ENCODE data around the gene FNTB.

FNTB gene

DNA sequence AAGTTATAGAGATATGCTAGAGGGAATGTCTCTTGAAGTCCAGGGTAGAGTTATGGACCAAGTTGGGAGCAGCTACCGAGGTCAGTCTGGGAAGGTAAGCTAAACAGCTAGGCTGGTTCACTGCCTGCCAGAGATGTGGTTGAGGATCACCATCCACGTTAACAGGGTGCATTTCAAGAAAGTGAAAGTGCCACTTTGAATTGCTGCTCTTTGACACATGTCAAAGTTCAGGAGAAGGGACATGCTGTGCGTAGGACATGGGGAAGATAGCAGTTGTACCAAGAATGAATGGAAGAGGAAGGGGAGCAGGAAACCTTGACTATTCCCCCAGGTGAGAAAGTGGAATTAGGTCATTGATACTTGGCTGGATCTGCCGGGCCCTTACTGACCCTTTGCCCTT, 66.1 kb downstream of the FNTB start:
- DNase-seq (ENCODE audit: low read depth in 2 of 2): no peak

DNA sequence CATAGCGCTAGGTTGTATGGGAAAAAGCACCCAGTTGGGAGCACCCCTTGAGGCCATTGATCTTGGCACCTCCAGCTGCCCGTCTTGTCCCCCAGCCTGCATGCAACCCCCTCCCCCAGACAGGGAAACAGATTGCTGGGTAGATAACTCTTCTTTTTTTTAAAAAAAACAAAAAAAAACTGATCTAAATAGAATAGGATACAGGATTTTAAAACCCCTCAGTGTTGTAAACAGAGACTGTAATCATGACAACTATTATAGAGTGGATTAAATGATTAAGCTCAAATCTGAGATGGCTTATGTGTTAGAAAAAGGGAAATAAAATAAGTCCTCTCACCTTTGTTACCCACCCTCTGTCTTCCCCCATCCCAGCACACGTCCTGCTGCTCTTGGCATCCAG, 66.8 kb downstream of the FNTB start:
- DNase-seq (ENCODE audit: low read depth in 2 of 2): no peak

DNA sequence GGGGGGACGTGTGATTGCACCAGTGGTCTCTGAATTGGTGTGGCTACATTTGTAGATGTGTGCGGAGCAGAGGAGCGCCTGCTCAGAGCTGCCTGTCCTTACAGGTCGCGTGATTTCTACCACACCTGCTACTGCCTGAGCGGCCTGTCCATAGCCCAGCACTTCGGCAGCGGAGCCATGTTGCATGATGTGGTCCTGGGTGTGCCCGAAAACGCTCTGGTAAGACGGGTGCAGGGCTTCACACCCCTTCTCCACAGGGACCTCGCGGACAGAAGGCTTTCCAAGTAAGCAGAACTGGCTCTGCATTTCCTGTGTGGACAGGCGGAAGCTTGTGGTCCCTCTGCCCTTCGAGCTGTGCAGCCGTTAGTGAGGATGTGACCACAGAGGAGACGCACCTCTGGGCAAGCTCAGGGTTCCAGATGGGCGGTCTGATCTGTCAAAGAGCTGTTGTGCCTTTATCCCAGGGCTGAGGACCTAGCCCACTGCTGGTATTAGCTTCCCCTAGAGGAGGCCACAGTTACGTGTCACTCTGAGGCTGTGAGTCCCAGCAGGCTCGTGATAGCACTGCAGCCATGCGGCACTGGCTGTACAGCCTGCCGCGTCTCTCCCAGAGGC, 67.9 kb downstream of the FNTB start:
- peak in 1 of 2 donors; percentile 2 for DNase-seq (ENCODE audit: low read depth in 2 of 2)

GRCh38 chr14:65057695-65058094, 71.0 kb downstream of the FNTB start:
- no peak for DNase-seq (ENCODE audit: low read depth in 2 of 2)

DNA sequence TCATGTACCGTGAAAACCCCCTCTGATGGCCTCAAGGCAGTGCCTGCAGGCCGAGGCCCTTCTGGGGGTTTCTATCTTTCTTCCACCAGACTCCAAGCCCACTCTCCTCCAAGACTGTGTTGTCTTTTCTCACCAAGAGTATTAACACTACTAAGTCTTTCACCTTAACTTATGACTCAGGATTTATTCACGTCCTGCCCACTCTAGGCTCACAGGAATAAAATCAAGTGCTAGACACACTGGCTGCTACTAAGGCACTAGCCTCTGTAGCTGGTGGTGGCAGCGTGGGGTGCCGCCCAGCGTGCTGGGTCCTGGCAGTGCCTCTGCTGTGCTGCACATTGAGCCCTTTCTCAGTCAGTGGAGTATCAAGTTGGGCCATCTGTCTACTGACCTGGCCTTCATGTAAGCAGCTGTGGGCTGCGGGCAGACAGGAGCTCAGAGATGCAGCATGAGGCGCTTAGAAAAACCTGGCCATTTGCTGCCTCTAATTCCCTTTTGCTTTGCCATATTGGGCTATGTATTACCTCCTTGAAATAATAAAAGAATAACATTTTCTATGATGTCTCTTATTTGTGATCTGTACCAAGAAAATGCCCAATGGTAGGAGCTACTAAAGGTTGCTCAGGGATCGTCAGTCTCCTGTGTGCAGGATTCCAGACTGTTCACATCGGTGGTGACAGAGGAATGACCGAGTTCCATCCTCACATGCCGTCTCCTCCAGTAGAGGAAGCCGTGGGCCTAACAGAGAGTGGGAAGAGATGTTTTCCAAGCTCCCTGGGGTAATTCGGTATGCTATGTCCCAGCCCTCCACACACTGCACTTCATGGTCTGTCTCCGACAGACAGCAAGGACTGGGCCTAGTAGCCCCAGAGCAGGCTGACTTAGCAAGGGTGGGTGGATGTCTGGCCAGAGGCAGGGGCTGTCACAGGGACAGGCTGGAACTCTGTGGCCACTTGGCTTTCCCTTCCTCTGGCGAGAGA, 75.7 kb downstream of the FNTB start:
- no peak for DNase-seq (ENCODE audit: low read depth in 2 of 2)

DNA sequence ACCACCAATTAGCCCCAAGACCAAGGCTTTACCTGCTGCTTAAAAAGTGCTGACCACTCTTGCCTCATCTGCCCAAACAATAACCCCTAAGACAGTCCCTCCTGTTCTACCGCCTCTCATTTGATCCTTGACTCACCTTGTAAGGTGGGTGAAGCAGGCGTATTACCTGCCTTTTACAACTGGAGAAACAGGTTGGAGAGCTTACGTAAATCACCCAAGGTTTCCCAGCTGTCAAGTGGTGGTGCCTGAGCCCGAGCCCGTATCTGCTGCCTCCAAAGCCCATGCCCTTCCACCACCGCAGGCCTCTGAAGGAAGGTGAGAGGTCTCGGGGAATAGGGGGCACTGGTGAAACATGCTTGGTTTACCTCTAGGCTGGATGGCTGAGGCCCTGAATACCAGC, 79.0 kb downstream of the FNTB start:
- DNase-seq (ENCODE audit: low read depth in 2 of 2): no peak

DNA sequence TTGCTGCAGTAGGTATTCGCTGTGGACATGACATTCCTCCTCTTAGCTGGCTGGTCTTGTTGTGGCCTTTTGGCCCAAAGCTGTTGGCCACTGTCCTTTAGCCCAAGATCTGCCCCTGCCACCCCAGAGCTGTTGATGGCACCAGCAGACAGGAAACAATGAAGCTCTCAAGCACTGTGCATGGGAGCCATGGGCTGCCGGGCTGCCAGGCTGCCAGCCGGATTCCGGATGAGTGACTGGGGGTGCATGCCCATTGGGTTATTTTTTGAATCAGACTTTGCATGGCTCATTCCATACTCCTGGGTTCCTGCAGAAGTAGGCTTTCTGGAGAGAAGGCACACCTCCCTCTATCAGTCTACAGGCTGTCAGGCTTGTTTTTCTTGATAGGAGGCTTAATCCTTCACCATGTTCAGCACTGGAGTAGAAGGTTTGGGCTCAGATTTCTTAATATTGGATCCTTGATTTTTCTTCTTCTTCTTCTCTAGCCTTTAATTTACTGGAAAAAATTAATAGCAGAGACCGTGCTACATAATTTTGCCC, 83.2 kb downstream of the FNTB start:
- no peak for DNase-seq (ENCODE audit: low read depth in 2 of 2)

DNA sequence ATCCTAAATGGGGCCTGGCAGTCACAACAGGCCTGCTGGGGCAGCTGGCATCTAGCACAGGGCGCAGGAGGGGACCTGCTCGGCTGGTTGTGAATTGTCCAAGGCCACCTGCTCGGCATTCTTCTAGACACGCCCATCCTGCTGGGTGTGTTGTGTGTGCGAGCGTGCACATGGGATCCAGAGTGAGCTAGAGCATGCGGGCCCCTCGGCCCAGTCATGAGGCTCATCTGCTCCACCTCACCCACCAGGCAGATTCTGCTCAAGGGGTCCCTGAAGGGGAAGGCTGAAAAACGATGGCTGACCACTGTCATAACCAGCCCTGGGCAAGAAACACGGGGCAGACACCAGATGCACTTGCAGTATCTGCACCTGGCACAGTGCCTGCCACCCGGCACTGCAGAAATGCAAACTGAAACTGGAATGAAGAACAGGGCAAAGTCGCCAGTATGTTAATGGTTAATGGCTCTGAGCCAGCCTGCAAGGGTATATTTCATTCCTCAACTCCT, 83.8 kb downstream of the FNTB start:
- no peak for DNase-seq (ENCODE audit: low read depth in 2 of 2)

- no peak for DNase-seq (ENCODE audit: low read depth in 2 of 2)
These were observed 84.8 kb downstream of the FNTB start for GRCh38 chr14:65071544-65071943.

DNA sequence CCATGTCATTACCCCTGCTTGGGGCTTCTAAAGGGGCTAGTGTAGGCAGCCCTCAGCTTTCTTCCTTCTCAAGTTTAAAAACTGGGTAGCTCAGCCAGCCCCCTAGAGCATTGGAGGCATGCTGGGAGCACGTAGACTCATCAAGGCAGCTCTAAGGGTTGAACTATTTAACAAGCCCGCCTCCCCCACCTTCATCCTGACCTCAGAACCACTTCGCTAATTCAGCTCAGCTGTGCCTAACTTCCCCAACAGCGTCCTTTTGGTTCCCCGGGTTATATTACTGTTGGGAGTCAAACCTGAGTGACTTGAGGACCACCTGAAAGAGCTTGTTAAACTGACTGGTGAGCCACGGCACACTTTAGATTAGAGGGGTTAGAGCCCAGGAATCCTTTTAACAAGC, 85.6 kb downstream of the FNTB start:
- no peak for DNase-seq (ENCODE audit: low read depth in 2 of 2)

- no peak for DNase-seq (ENCODE audit: low read depth in 2 of 2)
These were observed 86.2 kb downstream of the FNTB start for GRCh38 chr14:65072937-65073336.

GRCh38 chr14:65073605-65074201, 87.0 kb downstream of the FNTB start:
- no peak for DNase-seq (ENCODE audit: low read depth in 2 of 2)

DNA sequence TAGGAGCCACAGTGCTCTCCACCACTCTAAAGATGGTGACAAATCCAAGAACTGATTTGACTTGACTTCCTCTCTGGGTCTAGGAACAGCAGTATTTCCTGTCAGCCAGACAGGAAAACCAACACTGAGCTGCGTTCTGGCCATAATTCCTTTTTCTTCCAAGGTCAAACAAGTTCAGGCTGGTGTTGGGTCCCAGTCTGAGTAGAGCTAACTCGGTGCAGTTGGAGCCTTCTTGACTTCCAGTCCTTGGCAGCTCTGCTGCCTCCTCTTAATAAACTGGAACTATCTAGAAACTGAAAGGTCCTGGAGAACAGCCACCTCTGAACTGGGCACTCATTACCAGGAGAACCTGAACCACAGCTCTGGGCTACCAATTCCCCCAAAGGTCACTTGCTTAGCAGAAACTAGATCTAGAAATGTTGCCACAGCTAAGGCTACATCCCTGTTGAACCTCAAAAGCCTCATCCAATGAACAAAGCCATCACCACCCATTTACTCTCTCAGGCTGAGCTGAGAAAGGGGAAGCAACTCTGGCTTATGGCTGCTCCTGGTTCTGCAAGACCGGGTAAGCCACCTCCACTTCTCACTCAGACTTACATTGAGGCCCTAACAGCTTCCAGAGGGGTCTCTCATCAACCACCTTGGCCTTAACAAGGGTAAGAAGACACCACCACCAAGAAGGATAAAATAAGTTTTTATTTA, 87.9 kb downstream of the FNTB start:
- no peak for DNase-seq (ENCODE audit: low read depth in 2 of 2)

DNA sequence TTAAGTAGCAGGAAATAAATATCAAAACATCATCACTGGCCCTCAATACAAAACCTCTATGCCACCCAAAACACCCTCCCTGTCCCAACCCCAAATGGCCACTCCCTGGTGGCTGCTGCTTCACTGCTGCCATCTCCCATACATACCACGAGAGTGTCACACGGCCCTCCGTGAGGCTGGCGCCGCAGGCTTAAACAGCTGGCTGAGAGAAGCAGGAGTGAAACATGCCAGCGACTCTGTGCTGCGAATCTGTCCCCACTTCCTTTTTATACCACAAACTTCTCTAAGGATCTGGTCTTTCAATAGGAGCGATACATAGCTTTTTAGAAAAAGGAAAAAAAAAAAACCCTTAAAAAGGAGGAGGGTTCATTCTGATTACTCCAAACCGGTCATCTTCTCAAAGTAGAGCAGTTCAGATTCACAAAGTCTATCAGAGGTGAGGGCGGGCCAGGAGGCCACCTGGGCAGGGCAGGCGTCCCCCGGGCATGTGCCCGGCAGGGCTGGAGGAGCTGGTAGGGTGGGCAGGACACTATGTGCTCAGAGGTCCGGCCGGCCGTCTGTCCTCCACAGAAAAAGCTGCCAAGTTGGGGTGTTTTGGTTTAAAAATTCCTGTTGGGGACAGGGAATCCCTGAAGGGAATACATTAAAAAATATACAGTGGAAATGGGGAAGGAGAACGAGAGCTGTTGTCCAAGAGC, 89.1 kb downstream of the FNTB start:
- DNase-seq (ENCODE audit: low read depth in 2 of 2): no peak

- DNase-seq (ENCODE audit: low read depth in 2 of 2): no peak
These were observed 90.6 kb downstream of the FNTB start for GRCh38 chr14:65077318-65077717.

DNA sequence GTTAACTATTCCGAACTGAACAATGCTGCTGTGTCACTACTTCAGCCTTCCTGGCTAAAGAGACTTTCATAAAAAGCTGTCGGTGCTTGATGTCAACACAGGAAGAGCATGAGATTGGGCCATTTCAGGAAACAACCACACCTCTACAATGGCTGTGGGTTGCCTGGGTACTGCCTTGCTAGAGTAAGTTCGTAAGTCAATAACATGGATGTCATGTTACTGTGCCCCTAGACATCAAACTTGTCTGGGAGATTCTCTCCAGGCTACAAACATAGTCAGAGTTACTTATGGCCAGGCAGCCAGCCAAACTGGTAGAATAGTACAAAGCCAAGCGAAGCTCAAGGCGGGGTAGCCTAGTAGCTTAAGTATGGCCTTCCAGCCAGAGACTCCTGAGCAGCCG, 92.5 kb downstream of the FNTB start:
- no peak for DNase-seq (ENCODE audit: low read depth in 2 of 2)

- DNase-seq (ENCODE audit: low read depth in 2 of 2): no peak
These were observed 93.1 kb downstream of the FNTB start for GRCh38 chr14:65079768-65080167.

DNA sequence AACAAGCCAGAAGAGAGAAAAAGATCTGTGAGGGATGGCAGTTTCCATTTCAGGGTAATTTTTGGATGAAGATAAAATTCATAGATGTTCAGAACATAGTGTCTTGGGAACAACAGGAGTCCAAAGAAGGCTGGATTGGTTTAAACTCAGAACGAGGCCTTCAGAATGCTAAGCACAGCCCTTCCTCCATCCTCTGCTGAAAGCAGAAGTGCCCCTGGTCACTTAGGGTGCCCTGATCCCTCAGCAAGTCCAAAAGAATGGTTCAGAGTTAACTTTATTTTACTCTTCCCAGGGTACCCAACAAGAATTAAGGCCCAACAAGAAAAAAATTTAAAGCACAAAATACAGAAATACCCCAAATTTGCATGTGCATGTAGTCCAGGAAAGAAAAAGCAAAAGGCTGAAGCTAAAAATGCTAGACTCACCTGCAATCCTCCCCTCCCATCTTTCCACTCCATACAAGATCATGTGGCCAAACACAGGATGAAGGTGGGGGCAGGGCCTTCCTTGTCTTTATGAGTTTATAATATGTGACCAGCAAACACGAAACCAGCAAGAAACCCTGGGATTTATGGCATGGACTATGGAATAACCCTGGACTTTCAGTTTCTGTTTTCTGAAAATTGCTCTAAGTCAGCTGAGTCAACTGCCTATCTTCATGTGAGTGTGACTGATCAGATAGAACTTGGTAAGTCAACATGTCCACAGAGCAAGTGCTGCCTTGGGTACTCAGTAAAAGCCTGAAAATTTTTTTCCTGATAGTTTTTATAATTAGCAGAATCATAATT, 94.5 kb downstream of the FNTB start:
- no peak for DNase-seq (ENCODE audit: low read depth in 2 of 2)

GRCh38 chr14:65082930-65083329, 96.2 kb downstream of the FNTB start:
- no peak for DNase-seq (ENCODE audit: low read depth in 2 of 2)

Measured in stimulated activated CD8-positive, alpha-beta memory T cell treated with anti-CD3 and anti-CD28 coated beads, Interleukin-7, amount 100 ng/mL, for 4 hours (primary cell).